ENCODE data around the gene CDK5RAP2. TPM values are rescaled to one million over a fixed set of nuclear protein-coding genes. Genes with fewer than 3 reads are reported as not detected.

Gene CDK5RAP2
- total and polyA plus RNA-seq, 2 donors (not counting 1 experiment from before 2014, with no cell fraction given), result 17.7 to 48.6 TPM

- H3K4me1 ChIP-seq (ENCODE audit: control insufficient read depth, extremely low read depth, insufficient read depth, low read length), result no peaks in the 10 kb centered on the region
- H3K27me3 ChIP-seq (ENCODE audit: control insufficient read depth, insufficient read depth, low read length), result no peaks in the 10 kb centered on the region
- H2AFZ ChIP-seq (ENCODE audit: low read length), result no peak overlapping the region
- no peak for DNase-seq (ENCODE audit: low read depth in 2 of 2)
- peak in 1 of 2 donors; percentile 33 for TF ChIP-seq CTCF (conservative IDR thresholded peaks at IDR 0.05 in 1 of 2, IDR thresholded peaks at IDR 0.05 in 1 of 2; ENCODE audit: low read depth in 1 of 2, low read length in 2 of 2)
- TF ChIP-seq EZH2 (IDR thresholded peaks at IDR 0.05; ENCODE audit: low read length, missing control alignments), result no peak
- H3K4me2 ChIP-seq (ENCODE audit: extremely low read depth, insufficient read depth, low read length), result no peak overlapping the region
- H4K20me1 ChIP-seq (ENCODE audit: control insufficient read depth, extremely low read depth, insufficient read depth, low read length), result no peaks in the 10 kb centered on the region
- H3K79me2 ChIP-seq (ENCODE audit: control insufficient read depth, insufficient read depth, low read length), result no peaks in the 10 kb centered on the region
- no peak overlapping the region for H3K27ac ChIP-seq (ENCODE audit: insufficient read depth, low read length)
- no peaks in the 10 kb centered on the region for H3K9me3 ChIP-seq (ENCODE audit: control insufficient read depth, insufficient read depth, low read depth, low read length)
- H3K9ac ChIP-seq (ENCODE audit: insufficient read depth, low read length), result no peak overlapping the region
- peaks cover 2% of the 10 kb centered on the region for H3K36me3 ChIP-seq (ENCODE audit: control insufficient read depth, insufficient read depth, low read length)
- no peak overlapping the region for H3K4me3 ChIP-seq (replicated peaks in 1 of 4; ENCODE audit: control extremely low read depth in 1 of 4, insufficient read depth in 1 of 4, low read depth in 3 of 4, low read length in 4 of 4)
Observed at GRCh38 chr9:120610975-120611689, 31.2 kb upstream of the CDK5RAP2 start.

DNA sequence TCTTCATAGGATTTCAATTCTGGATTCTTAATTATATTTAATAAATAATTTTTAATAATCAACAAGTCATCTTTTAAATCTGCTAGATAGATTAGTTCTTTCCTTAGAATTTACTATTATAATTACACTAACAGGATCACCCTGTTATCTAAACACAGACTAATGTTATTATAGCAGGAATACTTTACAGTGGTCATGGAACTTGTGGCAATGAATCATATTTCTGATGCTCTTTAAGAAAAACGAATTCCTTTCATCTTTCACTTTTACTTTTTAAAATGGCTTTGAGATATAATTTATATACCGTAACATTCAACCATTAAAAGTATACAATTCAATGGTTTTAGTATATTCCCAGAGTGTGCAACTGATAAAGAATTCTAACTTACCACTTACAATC is 29.7 kb upstream of the CDK5RAP2 start:
- H2AFZ ChIP-seq (ENCODE audit: low read length), result no peak overlapping the region
- no peaks in the 10 kb centered on the region for H3K4me1 ChIP-seq (ENCODE audit: control insufficient read depth, extremely low read depth, insufficient read depth, low read length)
- TF ChIP-seq CTCF (conservative IDR thresholded peaks at IDR 0.05 in 1 of 2, IDR thresholded peaks at IDR 0.05 in 1 of 2; ENCODE audit: low read depth in 1 of 2, low read length in 2 of 2), result no peak
- no peak for TF ChIP-seq EZH2 (IDR thresholded peaks at IDR 0.05; ENCODE audit: low read length, missing control alignments)
- DNase-seq (ENCODE audit: low read depth in 2 of 2), result peak in 1 of 2 donors; percentile 51
- H3K79me2 ChIP-seq (ENCODE audit: control insufficient read depth, insufficient read depth, low read length), result no peaks in the 10 kb centered on the region
- H3K9ac ChIP-seq (ENCODE audit: insufficient read depth, low read length), result no peak overlapping the region
- no peaks in the 10 kb centered on the region for H4K20me1 ChIP-seq (ENCODE audit: control insufficient read depth, extremely low read depth, insufficient read depth, low read length)
- H3K27ac ChIP-seq (ENCODE audit: insufficient read depth, low read length), result no peak overlapping the region
- no peak overlapping the region for H3K4me3 ChIP-seq (replicated peaks in 1 of 4; ENCODE audit: control extremely low read depth in 1 of 4, insufficient read depth in 1 of 4, low read depth in 3 of 4, low read length in 4 of 4)
- no peaks in the 10 kb centered on the region for H3K9me3 ChIP-seq (ENCODE audit: control insufficient read depth, insufficient read depth, low read depth, low read length)
- no peak overlapping the region for H3K4me2 ChIP-seq (ENCODE audit: extremely low read depth, insufficient read depth, low read length)
- no peaks in the 10 kb centered on the region for H3K27me3 ChIP-seq (ENCODE audit: control insufficient read depth, insufficient read depth, low read length)
- H3K36me3 ChIP-seq (ENCODE audit: control insufficient read depth, insufficient read depth, low read length), result peaks cover 2% of the 10 kb centered on the region

DNA sequence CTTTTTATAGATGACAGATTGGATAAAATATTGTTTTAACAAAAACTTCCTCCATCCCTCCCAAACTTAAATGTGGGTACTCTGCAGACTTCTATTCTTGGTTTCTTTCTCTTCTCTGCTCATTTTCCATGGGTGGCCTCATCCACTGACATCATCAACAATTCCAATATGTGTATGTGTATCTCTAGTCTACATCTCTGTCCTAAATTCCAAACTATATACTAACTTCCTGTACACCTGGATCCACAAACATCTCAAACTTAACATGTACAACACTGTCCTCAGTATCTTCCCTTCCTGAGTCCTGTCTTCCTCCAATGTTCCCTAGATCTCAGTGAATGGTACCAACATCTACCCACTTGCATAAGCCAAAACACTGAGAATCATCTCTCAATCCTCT is 28.5 kb upstream of the CDK5RAP2 start:
- Histone ChIP-seq H3K9ac (ENCODE audit: insufficient read depth, low read length) (no peak overlapping the region), H3K4me1 (ENCODE audit: control insufficient read depth, extremely low read depth, insufficient read depth, low read length) (no peaks in the 10 kb centered on the region)
- no peak for TF ChIP-seq CTCF (conservative IDR thresholded peaks at IDR 0.05 in 1 of 2, IDR thresholded peaks at IDR 0.05 in 1 of 2; ENCODE audit: low read depth in 1 of 2, low read length in 2 of 2)
- no peak for TF ChIP-seq EZH2 (IDR thresholded peaks at IDR 0.05; ENCODE audit: low read length, missing control alignments)

More for the DNA sequence above, 28.5 kb upstream of the CDK5RAP2 start:
- no peak overlapping the region for H3K27ac ChIP-seq (ENCODE audit: insufficient read depth, low read length)
- no peaks in the 10 kb centered on the region for H3K79me2 ChIP-seq (ENCODE audit: control insufficient read depth, insufficient read depth, low read length)
- peak in 1 of 2 donors; percentile 40 for DNase-seq (ENCODE audit: low read depth in 2 of 2)
- H3K9me3 ChIP-seq (ENCODE audit: control insufficient read depth, insufficient read depth, low read depth, low read length), result no peaks in the 10 kb centered on the region
- H3K4me2 ChIP-seq (ENCODE audit: extremely low read depth, insufficient read depth, low read length), result no peak overlapping the region
- no peak overlapping the region for H2AFZ ChIP-seq (ENCODE audit: low read length)
- no peak overlapping the region for H3K4me3 ChIP-seq (replicated peaks in 1 of 4; ENCODE audit: control extremely low read depth in 1 of 4, insufficient read depth in 1 of 4, low read depth in 3 of 4, low read length in 4 of 4)
- no peaks in the 10 kb centered on the region for H4K20me1 ChIP-seq (ENCODE audit: control insufficient read depth, extremely low read depth, insufficient read depth, low read length)
- no peaks in the 10 kb centered on the region for H3K27me3 ChIP-seq (ENCODE audit: control insufficient read depth, insufficient read depth, low read length)
- peaks cover 2% of the 10 kb centered on the region for H3K36me3 ChIP-seq (ENCODE audit: control insufficient read depth, insufficient read depth, low read length)

Measured in fibroblast of lung (primary cell).